ENCODE data around the gene KLF6. TPM values are rescaled to one million over a fixed set of nuclear protein-coding genes. Genes with fewer than 3 reads are reported as not detected.

The KLF6 gene
- total RNA-seq, 4 donors from 2014 or later, result 92.5 to 180 (median 145) TPM

GRCh38 chr10:3774814-3775695 is 10.0 kb downstream of the KLF6 start:
- Histone ChIP-seq H3K36me3 (peaks cover 0 to 39% (median 0%) of the 10 kb centered on the region in 3 donors), H3K4me3 (no peak overlapping the region), H3K27ac (peak overlapping the region in 3 of 4 donors; percentile 69 to 100 (median 76)), H3K27me3 (no peaks in the 10 kb centered on the region), H3K9me3 (no peaks in the 10 kb centered on the region), H3K4me1 (peaks cover 0 to 49% (median 6%) of the 10 kb centered on the region in 4 donors)
- TF ChIP-seq POLR2A (IDR thresholded peaks at IDR 0.05) (no peak), CTCF (IDR thresholded peaks at IDR 0.05) (no peak)
- DNase-seq, result peak in 1 of 3 donors; percentile 58

GRCh38 chr10:3774018-3774813 is 10.8 kb downstream of the KLF6 start:
- Histone ChIP-seq H3K4me3 (no peak overlapping the region), H3K27me3 (no peaks in the 10 kb centered on the region), H3K4me1 (peaks cover 0 to 41% (median 3%) of the 10 kb centered on the region in 4 donors), H3K9me3 (no peaks in the 10 kb centered on the region), H3K27ac (peak overlapping the region in 2 of 4 donors; percentile 23 to 100), H3K36me3 (peaks cover 0 to 31% (median 0%) of the 10 kb centered on the region in 3 donors)
- DNase-seq, result peak in 1 of 3 donors; percentile 50
- TF ChIP-seq POLR2A (IDR thresholded peaks at IDR 0.05) (no peak), CTCF (IDR thresholded peaks at IDR 0.05) (no peak)

GRCh38 chr10:3773460-3774017 is 11.5 kb downstream of the KLF6 start:
- TF ChIP-seq CTCF (IDR thresholded peaks at IDR 0.05), result no peak
- no peak for TF ChIP-seq POLR2A (IDR thresholded peaks at IDR 0.05)
- Histone ChIP-seq H3K4me3 (no peak overlapping the region), H3K36me3 (peaks cover 0 to 24% (median 0%) of the 10 kb centered on the region in 3 donors), H3K27me3 (no peaks in the 10 kb centered on the region), H3K4me1 (peaks cover 0 to 34% (median under 1%) of the 10 kb centered on the region in 4 donors), H3K27ac (peak overlapping the region in 1 of 4 donors; percentile 23), H3K9me3 (no peaks in the 10 kb centered on the region)
- DNase-seq, result peak in 1 of 3 donors; percentile 44

- TF ChIP-seq CTCF (IDR thresholded peaks at IDR 0.05) (no peak), POLR2A (IDR thresholded peaks at IDR 0.05) (no peak)
- Histone ChIP-seq H3K36me3 (peaks cover 0 to 14% (median 0%) of the 10 kb centered on the region in 3 donors), H3K27me3 (no peaks in the 10 kb centered on the region), H3K9me3 (no peaks in the 10 kb centered on the region), H3K27ac (no peak overlapping the region), H3K4me3 (no peak overlapping the region), H3K4me1 (peaks cover 0 to 25% (median 0%) of the 10 kb centered on the region in 4 donors)
- peak in 1 of 3 donors; percentile 42 for DNase-seq
Measured at GRCh38 chr10:3772361-3773171, 12.4 kb downstream of the KLF6 start.

All from Peyer's patch (tissue), 4 donors.